Lung microvascular endothelial cell (primary cell): ENCODE measurements around the gene STXBP5. TPM values are rescaled to one million over a fixed set of nuclear protein-coding genes. Genes with fewer than 3 reads are reported as not detected.
A peak's percentile ranks its signal among the peaks of the same experiment; 100 is the strongest.
"Not testable (repeated sequence)": the region's sequence is repeated elsewhere in the genome, so short reads cannot be mapped to it uniquely, and the experiment has no call there.

Source experiments
- DNase-seq, 2 donors: peaks; one replicate each; pipeline versions ENCODE4 v3.0.0 to v3.0.0-alpha.2; 2010; ENCODE audit warnings: low read depth in 2 of 2
- total RNA-seq: library from RNA; depleted of rRNA; stranded (reverse); fragments of >200 nt; gene quantifications from 2 replicates; pipeline ENCODE4 v1.2.1, GENCODE V29; 2014

STXBP5 gene
- total RNA-seq, 1 donor from 2014 or later = 14.1 TPM

- no peak for DNase-seq
Measured at GRCh38 chr6:147378819-147379218, 174.6 kb downstream of the STXBP5 start.

- not testable (repeated sequence) for DNase-seq
Measured at GRCh38 chr6:147380841-147381240, 176.6 kb downstream of the STXBP5 start.

- DNase-seq = no peak
Measured at GRCh38 chr6:147381712-147382111, 177.5 kb downstream of the STXBP5 start.

GRCh38 chr6:147382945-147383554 lies 178.8 kb downstream of the STXBP5 start:
- DNase-seq = peak; percentile 41 to 50

GRCh38 chr6:147384029-147384428 lies 179.8 kb downstream of the STXBP5 start:
- DNase-seq = no peak

- no peak for DNase-seq
Measured at GRCh38 chr6:147384737-147385710, 180.8 kb downstream of the STXBP5 start.

GRCh38 chr6:147389463-147389862 lies 185.2 kb downstream of the STXBP5 start:
- DNase-seq = no peak

- peak; percentile 43 to 52 for DNase-seq
Measured at GRCh38 chr6:147390909-147391536, 186.8 kb downstream of the STXBP5 start.

GRCh38 chr6:147392917-147393625 lies 188.9 kb downstream of the STXBP5 start:
- DNase-seq = no peak

- DNase-seq = peak in 1 of 2 donors; percentile 7
Measured at GRCh38 chr6:147395158-147395557, 190.9 kb downstream of the STXBP5 start.

- no peak for DNase-seq
Measured at GRCh38 chr6:147397306-147397705, 193.1 kb downstream of the STXBP5 start.

- no peak for DNase-seq
Measured at GRCh38 chr6:147400968-147401367, 196.8 kb downstream of the STXBP5 start.

- no peak for DNase-seq
Measured at GRCh38 chr6:147401779-147402178, 197.6 kb downstream of the STXBP5 start.

- DNase-seq = no peak
Measured at GRCh38 chr6:147406783-147407182, 202.6 kb downstream of the STXBP5 start.

- DNase-seq = no peak
Measured at GRCh38 chr6:147407571-147407970, 203.4 kb downstream of the STXBP5 start.

- no peak for DNase-seq
Measured at GRCh38 chr6:147416622-147417021, 212.4 kb downstream of the STXBP5 start.

GRCh38 chr6:147417954-147418353 lies 213.7 kb downstream of the STXBP5 start:
- DNase-seq = no peak

- no peak for DNase-seq
Measured at GRCh38 chr6:147418523-147418922, 214.3 kb downstream of the STXBP5 start.

- no peak for DNase-seq
Measured at GRCh38 chr6:147421903-147422302, 217.7 kb downstream of the STXBP5 start.

GRCh38 chr6:147423111-147423510 lies 218.9 kb downstream of the STXBP5 start:
- no peak for DNase-seq

- no peak for DNase-seq
Measured at GRCh38 chr6:147429794-147430193, 225.6 kb downstream of the STXBP5 start.

GRCh38 chr6:147430811-147431210 lies 226.6 kb downstream of the STXBP5 start:
- DNase-seq = no peak
